H1 (cell line): ENCODE measurements around the gene SOX2. TPM values are rescaled to one million over a fixed set of nuclear protein-coding genes. Genes with fewer than 3 reads are reported as not detected.

Experiments used
- CTCF ChIA-PET: fragments of 300-600 bp; sonication (Branson Sonifier 250); formaldehyde crosslinking; loops from one replicate; lab custom pipeline; 2021; ENCODE audit not compliant: partially characterized antibody; lab: Charles Lee
- POLR2A ChIA-PET: fragments of 300-600 bp; sonication (Branson Sonifier 250); formaldehyde crosslinking; loops from one replicate; lab custom pipeline; 2021; ENCODE audit warnings: inconsistent platforms; ENCODE audit not compliant: partially characterized antibody; lab: Charles Lee
- DNase-seq, 2 experiments: peaks; one replicate each; pipeline versions ENCODE4 v3.0.0 to v3.0.0-alpha.2; 2010 to 2022; ENCODE audit warnings: low spot score in 2 of 2, low read depth in 1 of 2, mixed read lengths in 1 of 2
- FAIRE-seq: peaks from 2 replicates; lab custom pipeline; 2011; peaks lifted over from hg19 to GRCh38; lab: Jason Lieb, UNC
- H2AFZ ChIP-seq: 2 replicates; pipeline ENCODE4 v1.8.1; 2012; ENCODE audit warnings: low read length, inconsistent platforms
- H2AK5ac ChIP-seq: 2 replicates; pipeline ENCODE4 v1.6.1; 2013; ENCODE audit warnings: low read depth, low read length
- H2BK120ac ChIP-seq: replicated peaks from 2 replicates; pipeline ENCODE3; 2013; ENCODE audit warnings: low read depth, low read length, inconsistent platforms
- H2BK12ac ChIP-seq: 2 replicates; pipeline ENCODE4 v1.6.1; 2013; ENCODE audit warnings: low read depth, low read length
- H2BK15ac ChIP-seq: 2 replicates; pipeline ENCODE4 v1.6.1; 2013; ENCODE audit warnings: low read length
- H2BK20ac ChIP-seq: 2 replicates; pipeline ENCODE4 v1.6.1; 2013; ENCODE audit warnings: low read length
- H2BK5ac ChIP-seq: 2 replicates; pipeline ENCODE4 v1.6.1; 2013; ENCODE audit warnings: low read depth, low read length
- H3K14ac ChIP-seq: 2 replicates; pipeline ENCODE4 v1.6.1; 2013; ENCODE audit warnings: inconsistent platforms; ENCODE audit not compliant: insufficient read length
- H3K18ac ChIP-seq: 2 replicates; pipeline ENCODE4 v1.6.1; 2013; ENCODE audit warnings: low read length; ENCODE audit errors: extremely low read depth
- H3K23ac ChIP-seq: 2 replicates; pipeline ENCODE4 v1.6.1; 2013; ENCODE audit warnings: inconsistent platforms; ENCODE audit not compliant: insufficient read length
- H3K23me2 ChIP-seq: 2 replicates; pipeline ENCODE4 v1.6.1; 2013; ENCODE audit warnings: low read depth, low read length
- H3K27ac ChIP-seq: 2 replicates; pipeline ENCODE4 v1.6.1; 2011; ENCODE audit warnings: low read depth, low read length, inconsistent platforms
- H3K27me3 ChIP-seq, 4 experiments: replicated peaks in 1 of 4; 1 replicate in 1 of 4; 2 replicates in 3 of 4; pipeline versions ENCODE4 v1.6.1 to v1.8.1; 2011 to 2013; ENCODE audit warnings: low read length in 3 of 4, mild to moderate bottlenecking in 3 of 4, inconsistent platforms in 2 of 4, mixed read lengths in 2 of 4, moderate library complexity in 1 of 4; ENCODE audit not compliant: control insufficient read depth in 3 of 4, insufficient read depth in 3 of 4; ENCODE audit errors: extremely low read depth in 1 of 4
- H3K36me3 ChIP-seq, 4 experiments: 2 replicates each; pipeline versions ENCODE4 v1.6.1 to v1.8.1; 2011 to 2013; ENCODE audit warnings: mild to moderate bottlenecking in 4 of 4, low read length in 3 of 4, moderate library complexity in 2 of 4, control low read depth in 1 of 4, inconsistent platforms in 1 of 4; ENCODE audit not compliant: insufficient read depth in 4 of 4, control insufficient read depth in 2 of 4
- H3K4ac ChIP-seq: replicated peaks from 2 replicates; pipeline ENCODE3; 2013; ENCODE audit warnings: low read length, low read depth, mixed read lengths, inconsistent platforms; ENCODE audit not compliant: insufficient read length
- H3K4me1 ChIP-seq, 4 experiments: replicated peaks in 1 of 4; 1 replicate in 1 of 4; 2 replicates in 3 of 4; pipeline versions ENCODE4 v1.6.1 to v1.8.1; 2011 to 2013; ENCODE audit warnings: low read length in 3 of 4, inconsistent platforms in 2 of 4, mixed read lengths in 1 of 4; ENCODE audit not compliant: insufficient read depth in 4 of 4, control insufficient read depth in 3 of 4
- H3K4me2 ChIP-seq, 2 experiments: 2 replicates each; pipeline versions ENCODE4 v1.6.1 to v1.8.1; 2011 to 2013; ENCODE audit warnings: low read depth in 2 of 2, low read length in 2 of 2, control low read depth in 1 of 2, inconsistent platforms in 1 of 2, mild to moderate bottlenecking in 1 of 2; ENCODE audit not compliant: insufficient read depth in 1 of 2
- H3K4me3 ChIP-seq, 4 experiments: fragments of 200-600, 300-600 bp in 1 of 4; sonication (generic), shearing (Covaris generic), sonication (Bioruptor Twin) in 1 of 4; 2 replicates each; pipeline versions ENCODE4 v1.5.1 to v1.8.1; 2011 to 2016; ENCODE audit warnings: low read length in 4 of 4, low read depth in 3 of 4, control low read depth in 2 of 4, inconsistent platforms in 2 of 4, mild to moderate bottlenecking in 2 of 4, mixed read lengths in 1 of 4, moderate library complexity in 1 of 4; ENCODE audit not compliant: insufficient read depth in 2 of 4; ENCODE audit errors: extremely low read depth in 1 of 4
- H3K56ac ChIP-seq: replicated peaks from 2 replicates; pipeline ENCODE3; 2013; ENCODE audit warnings: low read depth, mild to moderate bottlenecking, mixed read lengths, low read length, inconsistent platforms; ENCODE audit not compliant: insufficient read length
- H3K79me1 ChIP-seq: 2 replicates; pipeline ENCODE4 v1.6.1; 2013; ENCODE audit warnings: low read depth, low read length, control low read depth
- H3K79me2 ChIP-seq, 2 experiments: 2 replicates each; pipeline versions ENCODE4 v1.6.1 to v1.8.1; 2012 to 2013; ENCODE audit warnings: low read length in 2 of 2, mild to moderate bottlenecking in 2 of 2, inconsistent platforms in 1 of 2; ENCODE audit not compliant: insufficient read depth in 2 of 2, control insufficient read depth in 1 of 2
- H3K9ac ChIP-seq, 4 experiments: replicated peaks in 1 of 4; 1 replicate in 1 of 4; 2 replicates in 3 of 4; pipeline versions ENCODE4 v1.6.1 to v1.8.1; 2011 to 2013; ENCODE audit warnings: low read depth in 3 of 4, low read length in 3 of 4, control low read depth in 2 of 4, mild to moderate bottlenecking in 2 of 4, moderate library complexity in 2 of 4, inconsistent platforms in 1 of 4; ENCODE audit errors: extremely low read depth in 1 of 4
- H3K9me3 ChIP-seq, 2 experiments: 2 replicates each; pipeline versions ENCODE4 v1.6.1 to v1.8.1; 2012 to 2013; ENCODE audit warnings: mild to moderate bottlenecking in 2 of 2, moderate library complexity in 2 of 2, control low read depth in 1 of 2, inconsistent platforms in 1 of 2, low read depth in 1 of 2, low read length in 1 of 2, mixed read lengths in 1 of 2; ENCODE audit not compliant: insufficient read depth in 2 of 2
- H4K20me1 ChIP-seq, 2 experiments: replicated peaks in 1 of 2; 2 replicates each; pipeline versions ENCODE3 to v1.8.1; 2011 to 2013; ENCODE audit warnings: inconsistent platforms in 2 of 2, low read length in 2 of 2, mild to moderate bottlenecking in 1 of 2; ENCODE audit not compliant: insufficient read depth in 2 of 2, control insufficient read depth in 1 of 2
- H4K5ac ChIP-seq: 2 replicates; pipeline ENCODE4 v1.6.1; 2013; ENCODE audit warnings: low read length, low read depth, mixed read lengths, inconsistent platforms; ENCODE audit not compliant: insufficient read length
- H4K8ac ChIP-seq: 2 replicates; pipeline ENCODE4 v1.8.0; 2013; ENCODE audit warnings: mild to moderate bottlenecking, moderate library complexity, low read length, inconsistent platforms; ENCODE audit not compliant: insufficient read depth; ENCODE audit errors: extremely low read depth
- H4K91ac ChIP-seq: replicated peaks from 2 replicates; pipeline ENCODE3; 2013; ENCODE audit warnings: low read length, mixed read lengths, inconsistent platforms; ENCODE audit not compliant: insufficient read length
- CTBP2 ChIP-seq: IDR thresholded peaks from 2 replicates; pipeline ENCODE4 v1.7.0; 2011; ENCODE audit warnings: borderline replicate concordance, mild to moderate bottlenecking, moderate library complexity, mixed read lengths, low read length; ENCODE audit not compliant: insufficient read depth, insufficient read length
- SP4 ChIP-seq: IDR thresholded peaks from 2 replicates; pipeline ENCODE4 v1.6.1; 2012; ENCODE audit warnings: low read length, inconsistent platforms
- WGBS, 2 experiments: shearing (Covaris generic) in 1 of 2; methylation state at CpG; one replicate each; pipeline versions ENCODE4 v1.1.6 to v1.1.7; 2013 to 2015; ENCODE audit warnings: low lambda C conversion rate in 2 of 2, mixed read lengths in 2 of 2, inconsistent platforms in 1 of 2, low coverage in 1 of 2, missing lambda C conversion rate in 1 of 2; ENCODE audit not compliant: insufficient replicate concordance in 2 of 2, insufficient coverage in 1 of 2, insufficient read length in 1 of 2; ENCODE audit errors: extremely low coverage in 1 of 2, missing lambda C conversion rate in 1 of 2; 5-methylcytosine and 5-hydroxymethylcytosine counted together
- polyA plus RNA-seq, 7 experiments: library from polyadenylated mRNA; depleted of rRNA in 3 of 7; stranded (reverse) in 5 of 7; unstranded in 2 of 7; fragments of >200 nt in 5 of 7; fragments of 200-250 nt in 2 of 7; gene quantifications; 1 replicate in 5 of 7; 2 replicates in 1 of 7; 4 replicates in 1 of 7; pipeline versions ENCODE4 v1.2.1 to v1.2.3, GENCODE V29; 2011 to 2013; ENCODE audit warnings: missing spikeins in 2 of 7, mixed read lengths in 2 of 7
- total RNA-seq: library from RNA; stranded (reverse); fragmentation: NEBNext Ultra II Directional; extraction: Animal tissue kit (Norgen Biotek cat#: 25700); gene quantifications from 2 replicates; pipeline ENCODE4 v1.2.1, GENCODE V29; 2021

The SOX2 gene
- total and polyA plus RNA-seq, 2 of the 8 experiments (the other 6 are each of a cell fraction or from before 2014, with no cell fraction given) = 149 to 247 TPM

DNA sequence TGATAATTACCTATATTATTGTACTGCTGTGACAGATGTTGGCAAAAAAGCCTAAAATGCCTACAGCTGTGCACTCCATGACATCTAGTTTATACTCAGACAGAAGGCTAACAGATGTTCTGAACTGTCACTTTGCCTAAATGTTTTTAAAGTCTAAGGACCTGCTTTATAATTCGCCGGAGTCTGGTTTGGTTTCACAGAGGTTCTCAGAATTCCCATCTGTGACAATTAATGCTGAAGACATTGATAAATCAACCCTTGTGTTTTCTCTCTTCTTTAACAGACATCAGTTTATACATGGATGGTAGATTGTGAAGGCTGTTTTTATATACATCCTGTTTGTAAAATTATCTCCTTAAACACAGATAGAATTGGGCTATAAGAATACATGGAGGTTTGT is 19.8 kb upstream of the SOX2 start:
- FAIRE-seq (no peak), DNase-seq (no peak)
- TF ChIP-seq SP4 = no peak
- no peak for TF ChIP-seq CTBP2

More for the DNA sequence above, 19.8 kb upstream of the SOX2 start:
- H4K8ac ChIP-seq = no peak overlapping the region
- ChIA-PET CTCF (no interaction called here), POLR2A (no interaction called here)
- WGBS, 2 experiments = 95% methylated on average over 2 of the region's 2 CpGs; no CpG with 5 or more reads in 1 of the 2 experiments
- H3K4me1 ChIP-seq = peaks cover 7 to 13% (median 9%) of the 10 kb centered on the region in 4 experiments; a peak in 4 of 7 replicates
- no peak overlapping the region for H3K4me2 ChIP-seq
- H2BK20ac ChIP-seq = no peak overlapping the region
- H3K23ac ChIP-seq = no peak overlapping the region
- no peaks in the 10 kb centered on the region for H3K79me2 ChIP-seq
- no peak overlapping the region for H2BK120ac ChIP-seq
- H3K79me1 ChIP-seq = no peaks in the 10 kb centered on the region
- no peaks in the 10 kb centered on the region for H4K20me1 ChIP-seq
- no peaks in the 10 kb centered on the region for H3K9me3 ChIP-seq
- H3K27ac ChIP-seq = no peak overlapping the region
- H3K23me2 ChIP-seq = peaks cover 14% of the 10 kb centered on the region
- H3K18ac ChIP-seq = no peak overlapping the region
- H4K91ac ChIP-seq = no peak overlapping the region
- no peak overlapping the region for H2BK5ac ChIP-seq
- no peak overlapping the region for H2BK12ac ChIP-seq
- H2BK15ac ChIP-seq = no peak overlapping the region
- H2AK5ac ChIP-seq = no peak overlapping the region
- no peak overlapping the region for H3K14ac ChIP-seq
- no peak overlapping the region for H3K4ac ChIP-seq
- H2AFZ ChIP-seq = no peak overlapping the region
- H3K9ac ChIP-seq = no peak overlapping the region
- H3K27me3 ChIP-seq = peaks cover 5 to 21% (median 19%) of the 10 kb centered on the region in 4 experiments
- H4K5ac ChIP-seq = no peak overlapping the region
- H3K56ac ChIP-seq = no peak overlapping the region
- no peaks in the 10 kb centered on the region for H3K36me3 ChIP-seq
- no peak overlapping the region for H3K4me3 ChIP-seq
